Right hindlimb (tissue), 1 donor: ENCODE data around the gene MCAT.
"Not testable (repeated sequence)": the region's sequence is repeated elsewhere in the genome, so short reads cannot be mapped to it uniquely, and the experiment has no call there.

Experiments
- DNase-seq: peaks from one replicate; pipeline ENCODE4 v3.0.0-alpha.2; 2018

MCAT gene

GRCh38 chr22:43152357-43153071 lies 9.3 kb upstream of the MCAT start:
- peak; percentile 88 for DNase-seq

- DNase-seq, result no peak
Observed at GRCh38 chr22:43152003-43152356, 8.8 kb upstream of the MCAT start.

- DNase-seq, result peak; percentile 80
Observed at GRCh38 chr22:43151251-43152002, 8.2 kb upstream of the MCAT start, which contains the start of gene TSPO. Gene TSPO, plus strand, starts transcription at chr22:43151559. Its CDS starts 7,680 bp downstream, at chr22:43159239.

GRCh38 chr22:43150731-43151206 lies 7.6 kb upstream of the MCAT start:
- no peak for DNase-seq

GRCh38 chr22:43148581-43148980 lies 5.4 kb upstream of the MCAT start:
- DNase-seq, result no peak

- DNase-seq, result no peak
Observed at GRCh38 chr22:43147821-43148220, 4.6 kb upstream of the MCAT start.

GRCh38 chr22:43146332-43146731 lies 3.1 kb upstream of the MCAT start:
- not testable (repeated sequence) for DNase-seq

- not testable (repeated sequence) for DNase-seq
Observed at GRCh38 chr22:43145371-43145770, 2.2 kb upstream of the MCAT start.

- DNase-seq, result no peak
Observed at GRCh38 chr22:43144949-43145348, 1.8 kb upstream of the MCAT start.

- DNase-seq, result no peak
Observed at GRCh38 chr22:43136801-43137200, 6.4 kb downstream of the MCAT start.

GRCh38 chr22:43136255-43136654 lies 6.9 kb downstream of the MCAT start:
- DNase-seq, result no peak

GRCh38 chr22:43135565-43135964 lies 7.6 kb downstream of the MCAT start:
- no peak for DNase-seq

GRCh38 chr22:43134553-43134952 lies 8.6 kb downstream of the MCAT start:
- no peak for DNase-seq

- DNase-seq, result no peak
Observed at GRCh38 chr22:43133401-43133800, 9.8 kb downstream of the MCAT start.

GRCh38 chr22:43131773-43132501 lies 11.3 kb downstream of the MCAT start:
- DNase-seq, result no peak

GRCh38 chr22:43129426-43130425 lies 13.5 kb downstream of the MCAT start:
- no peak for DNase-seq

- DNase-seq, result peak; percentile 45
Observed at GRCh38 chr22:43128928-43129424, 14.2 kb downstream of the MCAT start.

- no peak for DNase-seq
Observed at GRCh38 chr22:43128116-43128515, 15.1 kb downstream of the MCAT start.

- DNase-seq, result no peak
Observed at GRCh38 chr22:43127166-43127908, 15.9 kb downstream of the MCAT start.

- no peak for DNase-seq
Observed at GRCh38 chr22:43126501-43127165, 16.6 kb downstream of the MCAT start.
